Panc1 (cell line): Measurements from ENCODE around the gene UBE2E2.

ENCODE experiments used
- POLR2AphosphoS5 ChIP-seq: IDR thresholded peaks from 2 replicates; pipeline ENCODE4 v1.6.1; 2012; ENCODE audit warnings: mild to moderate bottlenecking, low read depth, low read length, moderate library complexity
- TCF7L2 ChIP-seq: IDR thresholded peaks from 2 replicates; pipeline ENCODE4 v1.6.1; 2011; ENCODE audit warnings: mild to moderate bottlenecking, low read depth, low read length, inconsistent platforms
- TF ChIP-seq, protein P1 (sequence below): fragments of 450-650 bp; IDR thresholded peaks from 2 replicates; pipeline ENCODE4 v1.5.1; 2017; ENCODE audit warnings: mild to moderate bottlenecking
- TF ChIP-seq, protein P2 (sequence below), 2 experiments: IDR thresholded peaks; 2 replicates each; pipeline ENCODE4 v1.6.1; 2011 to 2012; ENCODE audit warnings: low read depth in 2 of 2, control low read depth in 1 of 2, low read length in 1 of 2, mild to moderate bottlenecking in 1 of 2, moderate library complexity in 1 of 2; ENCODE audit not compliant: insufficient read depth in 1 of 2

DNA sequence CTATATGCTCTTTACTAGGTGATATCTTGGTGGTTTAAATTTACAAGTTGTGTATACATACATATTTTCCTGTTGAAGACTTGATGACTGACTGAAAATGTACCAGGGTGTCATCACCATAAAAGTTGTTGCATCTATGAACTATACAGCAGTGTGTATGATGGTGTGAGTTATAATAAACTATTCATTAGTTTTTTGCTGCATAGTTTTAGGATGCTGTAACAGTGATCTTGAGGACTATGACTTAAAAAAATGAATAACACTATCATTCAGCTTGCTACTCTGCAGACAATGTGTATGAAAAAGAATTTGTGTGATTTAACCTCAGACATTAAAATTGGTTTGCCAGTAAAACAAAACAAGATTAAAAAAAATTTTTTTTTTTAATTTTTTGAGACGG lies 49.0 kb downstream of the UBE2E2 start:
- TF ChIP-seq, protein P1, sequence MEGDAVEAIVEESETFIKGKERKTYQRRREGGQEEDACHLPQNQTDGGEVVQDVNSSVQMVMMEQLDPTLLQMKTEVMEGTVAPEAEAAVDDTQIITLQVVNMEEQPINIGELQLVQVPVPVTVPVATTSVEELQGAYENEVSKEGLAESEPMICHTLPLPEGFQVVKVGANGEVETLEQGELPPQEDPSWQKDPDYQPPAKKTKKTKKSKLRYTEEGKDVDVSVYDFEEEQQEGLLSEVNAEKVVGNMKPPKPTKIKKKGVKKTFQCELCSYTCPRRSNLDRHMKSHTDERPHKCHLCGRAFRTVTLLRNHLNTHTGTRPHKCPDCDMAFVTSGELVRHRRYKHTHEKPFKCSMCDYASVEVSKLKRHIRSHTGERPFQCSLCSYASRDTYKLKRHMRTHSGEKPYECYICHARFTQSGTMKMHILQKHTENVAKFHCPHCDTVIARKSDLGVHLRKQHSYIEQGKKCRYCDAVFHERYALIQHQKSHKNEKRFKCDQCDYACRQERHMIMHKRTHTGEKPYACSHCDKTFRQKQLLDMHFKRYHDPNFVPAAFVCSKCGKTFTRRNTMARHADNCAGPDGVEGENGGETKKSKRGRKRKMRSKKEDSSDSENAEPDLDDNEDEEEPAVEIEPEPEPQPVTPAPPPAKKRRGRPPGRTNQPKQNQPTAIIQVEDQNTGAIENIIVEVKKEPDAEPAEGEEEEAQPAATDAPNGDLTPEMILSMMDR: no peak
- TF ChIP-seq TCF7L2 (no peak), POLR2AphosphoS5 (no peak)
- TF ChIP-seq, protein P2, sequence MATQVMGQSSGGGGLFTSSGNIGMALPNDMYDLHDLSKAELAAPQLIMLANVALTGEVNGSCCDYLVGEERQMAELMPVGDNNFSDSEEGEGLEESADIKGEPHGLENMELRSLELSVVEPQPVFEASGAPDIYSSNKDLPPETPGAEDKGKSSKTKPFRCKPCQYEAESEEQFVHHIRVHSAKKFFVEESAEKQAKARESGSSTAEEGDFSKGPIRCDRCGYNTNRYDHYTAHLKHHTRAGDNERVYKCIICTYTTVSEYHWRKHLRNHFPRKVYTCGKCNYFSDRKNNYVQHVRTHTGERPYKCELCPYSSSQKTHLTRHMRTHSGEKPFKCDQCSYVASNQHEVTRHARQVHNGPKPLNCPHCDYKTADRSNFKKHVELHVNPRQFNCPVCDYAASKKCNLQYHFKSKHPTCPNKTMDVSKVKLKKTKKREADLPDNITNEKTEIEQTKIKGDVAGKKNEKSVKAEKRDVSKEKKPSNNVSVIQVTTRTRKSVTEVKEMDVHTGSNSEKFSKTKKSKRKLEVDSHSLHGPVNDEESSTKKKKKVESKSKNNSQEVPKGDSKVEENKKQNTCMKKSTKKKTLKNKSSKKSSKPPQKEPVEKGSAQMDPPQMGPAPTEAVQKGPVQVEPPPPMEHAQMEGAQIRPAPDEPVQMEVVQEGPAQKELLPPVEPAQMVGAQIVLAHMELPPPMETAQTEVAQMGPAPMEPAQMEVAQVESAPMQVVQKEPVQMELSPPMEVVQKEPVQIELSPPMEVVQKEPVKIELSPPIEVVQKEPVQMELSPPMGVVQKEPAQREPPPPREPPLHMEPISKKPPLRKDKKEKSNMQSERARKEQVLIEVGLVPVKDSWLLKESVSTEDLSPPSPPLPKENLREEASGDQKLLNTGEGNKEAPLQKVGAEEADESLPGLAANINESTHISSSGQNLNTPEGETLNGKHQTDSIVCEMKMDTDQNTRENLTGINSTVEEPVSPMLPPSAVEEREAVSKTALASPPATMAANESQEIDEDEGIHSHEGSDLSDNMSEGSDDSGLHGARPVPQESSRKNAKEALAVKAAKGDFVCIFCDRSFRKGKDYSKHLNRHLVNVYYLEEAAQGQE (IDR thresholded peaks at IDR 0.05; ENCODE audit: insufficient read depth in 1 of 2, low read depth in 2 of 2, low read length in 1 of 2): no peak
